ENCODE results near the gene PKDCC. TPM values are rescaled to one million over a fixed set of nuclear protein-coding genes. Genes with fewer than 3 reads are reported as not detected.

Gene PKDCC
- total RNA-seq, 1 experiment from 2014 or later: 322 TPM

DNA sequence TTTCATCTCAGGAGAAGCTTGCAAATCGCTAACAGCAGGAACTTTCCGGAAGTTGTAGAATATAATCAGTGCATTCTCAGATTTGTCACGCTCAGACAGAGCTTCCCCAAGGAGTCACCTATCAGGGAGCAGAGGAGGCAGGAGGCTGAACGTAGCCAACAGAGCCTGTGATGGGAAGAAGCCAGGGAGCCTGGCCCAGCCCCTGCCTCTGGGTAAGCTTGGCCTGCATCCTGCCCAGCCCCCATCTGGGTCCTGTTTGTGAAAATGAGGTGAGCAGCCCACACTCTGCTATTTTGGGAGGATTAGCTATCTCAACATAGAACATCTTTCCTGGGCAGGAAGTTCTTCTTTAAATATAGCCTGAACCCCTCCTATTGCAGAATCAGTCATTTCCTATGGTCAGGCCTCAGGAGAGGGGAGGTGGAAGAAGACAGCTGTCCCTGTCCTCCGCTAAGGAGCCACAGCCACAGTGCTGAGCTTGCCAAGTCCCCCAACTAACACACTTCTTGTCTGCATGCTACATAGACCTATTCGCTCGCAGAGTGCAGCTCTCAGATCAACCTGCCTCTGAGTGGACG lies 19.2 kb upstream of the PKDCC start:
- Histone ChIP-seq H3K4me1 (peaks cover 28% of the 10 kb centered on the region), H3K9me3 (no peaks in the 10 kb centered on the region), H3K36me3 (ENCODE audit: control insufficient read depth, insufficient read depth, low read length) (no peaks in the 10 kb centered on the region), H3K27me3 (replicated peaks; ENCODE audit: control insufficient read depth, insufficient read depth, low read length) (no peaks in the 10 kb centered on the region), H3K4me3 (ENCODE audit: low read depth, low read length) (no peak overlapping the region)
- intact Hi-C loops (cut with micrococcal nuclease; ENCODE audit: unreplicated experiment): no loop called here
- POLR2A ChIA-PET: interaction anchor here (0.6 kb wide), 1 partner anchor 134 kb away, joined by 3 read pairs; no protein-coding TSS in a partner anchor
- H3K4me1 Mint-ChIP-seq (ENCODE audit: low read depth, unreplicated experiment): peaks cover 42% of the 10 kb centered on the region
- DNase-seq: no peak
- BruUV-seq (replicated peaks): no TSS peak
- peaks cover 7% of the 10 kb centered on the region for H3K36me3 Mint-ChIP-seq (ENCODE audit: insufficient read depth, unreplicated experiment)
- H3K27me3 Mint-ChIP-seq (ENCODE audit: insufficient read depth, unreplicated experiment): no peaks in the 10 kb centered on the region
- no peak overlapping the region for H3K27ac Mint-ChIP-seq (ENCODE audit: unreplicated experiment)
- CTCF ChIA-PET: interaction anchor here (0.6 to 1.4 kb wide), 3 partner anchors 12 to 170 kb away, joined by 3 to 4 read pairs (median 3); no protein-coding TSS in a partner anchor
- TF ChIP-seq, protein P1, sequence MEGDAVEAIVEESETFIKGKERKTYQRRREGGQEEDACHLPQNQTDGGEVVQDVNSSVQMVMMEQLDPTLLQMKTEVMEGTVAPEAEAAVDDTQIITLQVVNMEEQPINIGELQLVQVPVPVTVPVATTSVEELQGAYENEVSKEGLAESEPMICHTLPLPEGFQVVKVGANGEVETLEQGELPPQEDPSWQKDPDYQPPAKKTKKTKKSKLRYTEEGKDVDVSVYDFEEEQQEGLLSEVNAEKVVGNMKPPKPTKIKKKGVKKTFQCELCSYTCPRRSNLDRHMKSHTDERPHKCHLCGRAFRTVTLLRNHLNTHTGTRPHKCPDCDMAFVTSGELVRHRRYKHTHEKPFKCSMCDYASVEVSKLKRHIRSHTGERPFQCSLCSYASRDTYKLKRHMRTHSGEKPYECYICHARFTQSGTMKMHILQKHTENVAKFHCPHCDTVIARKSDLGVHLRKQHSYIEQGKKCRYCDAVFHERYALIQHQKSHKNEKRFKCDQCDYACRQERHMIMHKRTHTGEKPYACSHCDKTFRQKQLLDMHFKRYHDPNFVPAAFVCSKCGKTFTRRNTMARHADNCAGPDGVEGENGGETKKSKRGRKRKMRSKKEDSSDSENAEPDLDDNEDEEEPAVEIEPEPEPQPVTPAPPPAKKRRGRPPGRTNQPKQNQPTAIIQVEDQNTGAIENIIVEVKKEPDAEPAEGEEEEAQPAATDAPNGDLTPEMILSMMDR (IDR thresholded peaks at IDR 0.05; ENCODE audit: insufficient read depth in 1 of 2, low read depth in 1 of 2, low read length in 1 of 2, severe bottlenecking in 1 of 2, unreplicated experiment in 1 of 2): no peak
- H3K4me3 Mint-ChIP-seq (ENCODE audit: unreplicated experiment): no peak overlapping the region
- H3K9me3 Mint-ChIP-seq (ENCODE audit: unreplicated experiment): no peaks in the 10 kb centered on the region

DNA sequence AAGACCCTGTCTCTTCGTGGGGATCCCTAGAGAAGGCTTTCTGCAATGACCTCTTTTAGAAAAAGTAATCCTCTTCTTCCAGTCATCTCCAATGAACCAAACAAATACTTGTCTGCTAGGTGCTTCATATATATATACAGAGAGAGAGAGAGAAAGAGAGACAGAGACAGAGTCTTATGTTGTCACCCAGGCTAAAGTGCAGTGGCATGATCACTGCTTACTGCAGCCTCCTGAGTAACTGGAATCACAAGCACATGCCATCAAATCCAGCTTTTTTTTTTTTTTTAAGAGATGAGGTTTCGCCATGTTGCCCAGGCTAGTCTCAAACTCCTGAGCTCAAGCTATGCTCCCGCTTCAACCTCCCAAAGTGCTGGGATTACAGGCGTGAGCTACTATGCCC lies 18.6 kb upstream of the PKDCC start:
- intact Hi-C loops (cut with micrococcal nuclease; ENCODE audit: unreplicated experiment): no loop called here
- TF ChIP-seq, protein P1 (IDR thresholded peaks at IDR 0.05; ENCODE audit: insufficient read depth in 1 of 2, low read depth in 1 of 2, low read length in 1 of 2, severe bottlenecking in 1 of 2, unreplicated experiment in 1 of 2): no peak
- no TSS peak for BruUV-seq (replicated peaks)

DNA sequence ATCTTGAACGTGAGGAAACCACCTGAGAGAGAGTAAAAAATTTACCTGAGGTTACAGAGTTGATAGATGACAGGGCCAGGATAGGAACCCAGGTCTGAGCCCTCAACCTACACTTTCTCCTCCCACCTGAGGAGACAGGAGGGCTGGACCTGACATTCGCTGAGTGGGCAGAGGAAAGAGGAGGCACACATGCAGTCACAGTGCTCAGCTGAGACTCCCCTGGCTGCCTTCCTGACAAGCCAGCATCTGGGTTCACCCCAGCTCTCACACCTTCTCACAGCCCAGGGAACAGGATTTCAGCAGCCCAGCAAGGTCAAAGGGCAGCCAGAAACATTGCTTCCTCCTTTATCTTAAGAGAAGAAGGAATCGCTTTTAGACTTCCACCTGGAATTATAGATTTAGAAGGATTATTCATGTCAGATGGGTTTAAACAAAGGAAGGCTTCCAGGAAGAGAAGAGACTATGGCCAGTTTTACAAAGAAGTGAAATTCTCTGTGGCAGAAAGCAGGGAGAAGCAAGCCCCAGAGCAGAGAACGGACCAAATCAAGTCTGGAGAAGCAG lies 18.1 kb upstream of the PKDCC start:
- Histone ChIP-seq H3K9me3 (no peaks in the 10 kb centered on the region), H3K4me3 (ENCODE audit: low read depth, low read length) (no peak overlapping the region), H3K27me3 (replicated peaks; ENCODE audit: control insufficient read depth, insufficient read depth, low read length) (no peaks in the 10 kb centered on the region), H3K4me1 (peaks cover 36% of the 10 kb centered on the region), H3K36me3 (ENCODE audit: control insufficient read depth, insufficient read depth, low read length) (no peaks in the 10 kb centered on the region)
- no peak for DNase-seq
- Mint-ChIP-seq H3K36me3 (ENCODE audit: insufficient read depth, unreplicated experiment) (peaks cover 7% of the 10 kb centered on the region), H3K27me3 (ENCODE audit: insufficient read depth, unreplicated experiment) (no peaks in the 10 kb centered on the region), H3K9me3 (ENCODE audit: unreplicated experiment) (no peaks in the 10 kb centered on the region), H3K4me1 (ENCODE audit: low read depth, unreplicated experiment) (peaks cover 44% of the 10 kb centered on the region), H3K4me3 (ENCODE audit: unreplicated experiment) (no peak overlapping the region), H3K27ac (ENCODE audit: unreplicated experiment) (peak overlapping the region; percentile 74)
- intact Hi-C loops (cut with micrococcal nuclease; ENCODE audit: unreplicated experiment): no loop called here
- CTCF ChIA-PET: interaction anchor here (1.4 kb wide), 1 partner anchor 160 kb away, joined by 4 read pairs; no protein-coding TSS in a partner anchor
- BruUV-seq (replicated peaks): no TSS peak
- POLR2A ChIA-PET: no interaction called here
- TF ChIP-seq, protein P1 (IDR thresholded peaks at IDR 0.05; ENCODE audit: insufficient read depth in 1 of 2, low read depth in 1 of 2, low read length in 1 of 2, severe bottlenecking in 1 of 2, unreplicated experiment in 1 of 2): no peak

More for the DNA sequence above, 18.6 kb upstream of the PKDCC start:
- no peaks in the 10 kb centered on the region for H3K27me3 ChIP-seq (replicated peaks; ENCODE audit: control insufficient read depth, insufficient read depth, low read length)
- Mint-ChIP-seq H3K27ac (ENCODE audit: unreplicated experiment) (peak overlapping the region; percentile 74), H3K36me3 (ENCODE audit: insufficient read depth, unreplicated experiment) (peaks cover 7% of the 10 kb centered on the region), H3K27me3 (ENCODE audit: insufficient read depth, unreplicated experiment) (no peaks in the 10 kb centered on the region), H3K9me3 (ENCODE audit: unreplicated experiment) (no peaks in the 10 kb centered on the region), H3K4me3 (ENCODE audit: unreplicated experiment) (no peak overlapping the region), H3K4me1 (ENCODE audit: low read depth, unreplicated experiment) (peaks cover 42% of the 10 kb centered on the region)
- no peak overlapping the region for H3K4me3 ChIP-seq (ENCODE audit: low read depth, low read length)
- DNase-seq: no peak
- peaks cover 31% of the 10 kb centered on the region for H3K4me1 ChIP-seq
- ChIA-PET CTCF (interaction anchor here (0.6 to 1.4 kb wide), 3 partner anchors 13 to 170 kb away, joined by 3 to 4 read pairs (median 3); no protein-coding TSS in a partner anchor), POLR2A (interaction anchor here (0.6 kb wide), 1 partner anchor 135 kb away, joined by 3 read pairs; no protein-coding TSS in a partner anchor)
- no peaks in the 10 kb centered on the region for H3K36me3 ChIP-seq (ENCODE audit: control insufficient read depth, insufficient read depth, low read length)
- H3K9me3 ChIP-seq: no peaks in the 10 kb centered on the region
